Calu3 (cell line): ENCODE results near the gene KCNAB1. TPM values are rescaled to one million over a fixed set of nuclear protein-coding genes. Genes with fewer than 3 reads are reported as not detected.

Experiments used
- BruUV-seq: library from RNA; stranded (reverse); fragments of 400-500 nt; replicated peaks from 2 replicates; lab custom pipeline; 2021; lab: Mats Ljungman, UMichigan
- CTCF ChIA-PET: fragments of 300-600 bp; sonication (Branson Sonifier 250); formaldehyde crosslinking; loops from one replicate; lab custom pipeline; 2022; ENCODE audit warnings: antibody characterized with exemption; lab: Charles Lee
- DNase-seq: peaks from one replicate; pipeline ENCODE4 v3.0.0; 2022
- H3K27ac Mint-ChIP-seq: one replicate; pipeline ENCODE4 v1.8.0; 2022; ENCODE audit warnings: mixed read lengths; ENCODE audit not compliant: unreplicated experiment
- H3K27me3 Mint-ChIP-seq: one replicate; pipeline ENCODE4 v1.8.0; 2022; ENCODE audit warnings: mixed read lengths; ENCODE audit not compliant: unreplicated experiment
- H3K36me3 Mint-ChIP-seq: one replicate; pipeline ENCODE4 v1.8.0; 2022; ENCODE audit warnings: mild to moderate bottlenecking, moderate library complexity, mixed read lengths; ENCODE audit not compliant: insufficient read depth, unreplicated experiment
- H3K4me1 Mint-ChIP-seq: one replicate; pipeline ENCODE4 v1.8.0; 2022; ENCODE audit warnings: mild to moderate bottlenecking, low read depth, mixed read lengths; ENCODE audit not compliant: unreplicated experiment
- H3K4me3 Mint-ChIP-seq: one replicate; pipeline ENCODE4 v1.8.0; 2022; ENCODE audit warnings: mild to moderate bottlenecking, low read depth, moderate library complexity, mixed read lengths; ENCODE audit not compliant: unreplicated experiment
- H3K9me3 Mint-ChIP-seq: one replicate; pipeline ENCODE4 v1.8.0; 2022; ENCODE audit warnings: low read depth, mixed read lengths; ENCODE audit not compliant: unreplicated experiment
- intact Hi-C: fragments of 100-400 bp; cut with micrococcal nuclease; formaldehyde crosslinking; loops from one replicate; pipeline ENCODE4 v1.10.0; 2022; ENCODE audit not compliant: unreplicated experiment
- total RNA-seq: library from RNA; stranded (reverse); gene quantifications from 2 replicates; pipeline ENCODE4 v1.2.3, GENCODE V29; 2022
- TF ChIP-seq, protein P1 (sequence below): fragments of 200-600 bp; IDR thresholded peaks from one replicate; pipeline ENCODE4 v1.8.0; 2022; ENCODE audit warnings: antibody characterized with exemption; ENCODE audit not compliant: unreplicated experiment

The KCNAB1 gene
- total RNA-seq, 1 experiment from 2014 or later: 1.6 TPM

DNA sequence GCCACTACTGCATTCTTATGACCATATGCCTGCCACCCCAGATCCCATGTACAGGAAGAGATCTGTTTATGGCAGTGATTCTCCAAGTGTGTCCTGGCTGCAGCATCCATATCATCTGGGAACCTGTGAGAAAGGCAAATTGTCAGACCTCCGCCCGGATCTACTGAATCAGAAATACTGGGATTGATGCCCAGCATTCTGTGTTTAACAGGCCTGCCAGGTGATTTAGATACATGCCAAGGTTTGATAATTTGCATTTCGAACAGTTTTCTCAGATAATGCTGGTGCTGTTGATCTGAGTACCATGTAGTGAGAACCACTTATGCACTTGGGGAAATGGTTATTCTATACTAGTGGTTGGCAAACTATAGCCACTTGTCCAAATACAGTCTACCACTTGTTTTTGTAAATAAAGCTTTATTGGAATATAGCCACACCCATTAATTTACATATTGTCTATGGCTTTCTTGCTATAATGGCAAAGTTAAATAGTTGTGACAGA is 269.1 kb downstream of the KCNAB1 start:
- DNase-seq: no peak
- Mint-ChIP-seq H3K27me3 (peaks cover 100% of the 10 kb centered on the region), H3K4me1 (no peaks in the 10 kb centered on the region), H3K36me3 (no peaks in the 10 kb centered on the region), H3K4me3 (no peak overlapping the region), H3K9me3 (no peaks in the 10 kb centered on the region), H3K27ac (no peak overlapping the region)
- intact Hi-C loops: loop anchor here (10.0 kb wide), 1 partner anchor 745 kb away; no protein-coding TSS in a partner anchor
- CTCF ChIA-PET: no interaction called here
- no TSS peak for BruUV-seq
- TF ChIP-seq, protein P1, sequence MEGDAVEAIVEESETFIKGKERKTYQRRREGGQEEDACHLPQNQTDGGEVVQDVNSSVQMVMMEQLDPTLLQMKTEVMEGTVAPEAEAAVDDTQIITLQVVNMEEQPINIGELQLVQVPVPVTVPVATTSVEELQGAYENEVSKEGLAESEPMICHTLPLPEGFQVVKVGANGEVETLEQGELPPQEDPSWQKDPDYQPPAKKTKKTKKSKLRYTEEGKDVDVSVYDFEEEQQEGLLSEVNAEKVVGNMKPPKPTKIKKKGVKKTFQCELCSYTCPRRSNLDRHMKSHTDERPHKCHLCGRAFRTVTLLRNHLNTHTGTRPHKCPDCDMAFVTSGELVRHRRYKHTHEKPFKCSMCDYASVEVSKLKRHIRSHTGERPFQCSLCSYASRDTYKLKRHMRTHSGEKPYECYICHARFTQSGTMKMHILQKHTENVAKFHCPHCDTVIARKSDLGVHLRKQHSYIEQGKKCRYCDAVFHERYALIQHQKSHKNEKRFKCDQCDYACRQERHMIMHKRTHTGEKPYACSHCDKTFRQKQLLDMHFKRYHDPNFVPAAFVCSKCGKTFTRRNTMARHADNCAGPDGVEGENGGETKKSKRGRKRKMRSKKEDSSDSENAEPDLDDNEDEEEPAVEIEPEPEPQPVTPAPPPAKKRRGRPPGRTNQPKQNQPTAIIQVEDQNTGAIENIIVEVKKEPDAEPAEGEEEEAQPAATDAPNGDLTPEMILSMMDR: no peak

DNA sequence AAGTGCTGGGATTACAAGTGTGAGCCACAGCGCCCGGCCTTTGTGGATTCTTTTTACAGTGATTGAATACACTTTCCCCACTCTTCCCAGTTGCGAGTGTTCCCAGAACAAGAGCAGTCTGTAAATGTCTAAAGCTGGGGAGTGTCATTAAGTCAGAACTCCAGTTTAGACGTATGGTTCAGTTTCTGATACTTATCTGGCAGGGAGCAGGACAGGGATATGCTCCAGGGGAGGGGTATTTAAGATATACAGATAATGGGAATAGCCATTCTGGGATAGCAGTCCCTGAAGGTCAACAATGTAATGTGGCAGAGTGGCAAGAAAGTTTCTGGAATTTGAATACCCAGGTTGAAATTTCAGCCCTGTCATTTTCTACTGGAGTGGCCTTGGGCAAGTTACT is 270.5 kb downstream of the KCNAB1 start:
- no peaks in the 10 kb centered on the region for H3K9me3 Mint-ChIP-seq
- CTCF ChIA-PET: no interaction called here
- intact Hi-C loops: no loop called here
- no peaks in the 10 kb centered on the region for H3K36me3 Mint-ChIP-seq
- H3K4me3 Mint-ChIP-seq: no peak overlapping the region
- peaks cover 90% of the 10 kb centered on the region for H3K27me3 Mint-ChIP-seq
- DNase-seq: no peak
- BruUV-seq: no TSS peak
- H3K27ac Mint-ChIP-seq: no peak overlapping the region
- H3K4me1 Mint-ChIP-seq: no peaks in the 10 kb centered on the region
- TF ChIP-seq, protein P1: no peak

DNA sequence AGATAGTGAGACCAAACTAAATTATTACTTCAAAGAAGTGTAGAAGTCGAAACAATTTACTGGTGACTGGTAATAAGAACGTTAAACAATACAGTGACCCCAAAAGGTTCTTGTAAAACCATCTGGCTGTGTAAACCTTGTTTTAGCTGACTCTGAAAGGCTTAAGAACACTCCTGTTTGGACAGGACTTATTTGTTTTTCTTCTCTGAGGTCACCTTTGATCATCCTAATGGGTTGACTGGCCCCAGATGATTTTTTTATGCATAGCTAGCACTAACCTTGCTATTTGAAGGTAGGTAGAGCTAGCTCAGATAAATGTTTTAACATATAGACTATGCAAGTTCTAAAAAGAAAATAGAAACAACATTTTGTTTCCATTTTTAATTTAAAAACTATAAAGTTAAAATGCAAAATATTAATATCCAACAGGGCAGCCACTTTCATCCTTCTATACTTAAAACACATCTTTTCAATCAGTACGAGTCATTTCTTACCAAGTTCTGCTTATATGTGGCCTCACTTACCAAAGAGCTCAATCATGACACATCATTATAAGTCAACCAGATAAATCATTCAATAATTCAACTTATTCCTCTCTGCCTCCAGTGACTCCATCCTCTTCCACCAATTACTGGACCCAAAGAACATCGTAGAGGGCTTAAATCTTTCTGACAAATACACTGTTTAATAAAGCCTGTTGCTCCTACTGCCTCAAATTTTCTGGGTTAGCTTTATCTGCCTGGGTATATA is 275.8 kb downstream of the KCNAB1 start:
- intact Hi-C loops: no loop called here
- no peak for DNase-seq
- Mint-ChIP-seq H3K27ac (no peak overlapping the region), H3K27me3 (peaks cover 64% of the 10 kb centered on the region), H3K9me3 (no peaks in the 10 kb centered on the region), H3K4me1 (no peaks in the 10 kb centered on the region), H3K36me3 (no peaks in the 10 kb centered on the region), H3K4me3 (no peak overlapping the region)
- CTCF ChIA-PET: interaction anchor here (0.6 kb wide), 1 partner anchor 440 kb away, joined by 3 read pairs; no protein-coding TSS in a partner anchor
- TF ChIP-seq, protein P1: no peak
- no TSS peak for BruUV-seq

DNA sequence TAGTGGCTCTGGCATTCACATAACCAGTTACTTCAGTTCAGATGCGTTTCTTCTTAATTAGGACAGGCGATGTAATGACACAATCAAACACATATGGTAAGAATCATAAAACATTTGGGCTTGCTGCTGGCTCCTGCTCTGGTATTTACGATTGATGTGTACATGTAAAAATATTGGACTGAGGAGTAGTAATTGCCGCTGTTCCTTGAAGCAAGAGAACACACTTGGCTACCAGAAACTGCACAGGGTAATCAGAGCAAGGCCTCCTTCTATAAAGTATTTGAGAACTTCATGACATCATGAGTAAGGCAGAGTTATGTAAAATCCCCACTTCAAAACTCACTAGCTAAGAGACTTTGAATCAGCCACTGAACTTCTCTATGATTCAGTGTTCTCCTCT is 276.5 kb downstream of the KCNAB1 start:
- H3K9me3 Mint-ChIP-seq: no peaks in the 10 kb centered on the region
- H3K27ac Mint-ChIP-seq: no peak overlapping the region
- CTCF ChIA-PET: no interaction called here
- BruUV-seq: no TSS peak
- no peaks in the 10 kb centered on the region for H3K36me3 Mint-ChIP-seq
- TF ChIP-seq, protein P1: no peak
- no peak overlapping the region for H3K4me3 Mint-ChIP-seq
- no peaks in the 10 kb centered on the region for H3K4me1 Mint-ChIP-seq
- intact Hi-C loops: no loop called here
- peaks cover 64% of the 10 kb centered on the region for H3K27me3 Mint-ChIP-seq
- DNase-seq: no peak
